Glomerular endothelial cell (primary cell): ENCODE results near the gene EIF5A2. TPM values are rescaled to one million over a fixed set of nuclear protein-coding genes. Genes with fewer than 3 reads are reported as not detected.
"Not testable (repeated sequence)": the region's sequence is repeated elsewhere in the genome, so short reads cannot be mapped to it uniquely, and the experiment has no call there.

Experiments used
- DNase-seq: peaks from one replicate; pipeline ENCODE4 v3.0.0-alpha.2; 2011; ENCODE audit warnings: low read depth, low spot score; ENCODE audit errors: extremely low read depth
- total RNA-seq: library from RNA; depleted of rRNA; stranded (reverse); fragments of >200 nt; gene quantifications from 2 replicates; pipeline ENCODE4 v1.2.3, GENCODE V29; 2015

EIF5A2 gene
- total RNA-seq, 1 donor from 2014 or later, result 7.6 TPM

GRCh38 chr3:170897199-170897598 is 11.2 kb downstream of the EIF5A2 start:
- not testable (repeated sequence) for DNase-seq

DNA sequence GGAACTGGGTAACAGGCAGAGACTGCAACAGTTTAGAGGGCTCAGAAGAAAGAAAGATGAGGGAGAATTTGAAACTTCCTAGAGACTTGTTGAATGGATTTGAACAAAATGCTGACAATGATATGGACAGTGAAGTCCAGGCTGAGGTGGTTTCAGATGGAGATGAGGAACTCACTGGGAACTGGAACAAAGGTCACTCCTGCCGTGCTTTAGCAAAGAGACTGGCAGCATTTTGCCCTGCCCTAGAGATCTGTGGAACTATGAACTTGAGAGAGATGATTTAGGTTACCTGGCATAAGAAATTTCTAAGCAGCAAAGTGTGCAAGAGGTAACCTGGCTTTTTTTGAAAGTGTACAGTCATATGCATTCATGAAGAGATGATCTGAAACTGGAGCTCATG is 11.7 kb downstream of the EIF5A2 start:
- no peak for DNase-seq

DNA sequence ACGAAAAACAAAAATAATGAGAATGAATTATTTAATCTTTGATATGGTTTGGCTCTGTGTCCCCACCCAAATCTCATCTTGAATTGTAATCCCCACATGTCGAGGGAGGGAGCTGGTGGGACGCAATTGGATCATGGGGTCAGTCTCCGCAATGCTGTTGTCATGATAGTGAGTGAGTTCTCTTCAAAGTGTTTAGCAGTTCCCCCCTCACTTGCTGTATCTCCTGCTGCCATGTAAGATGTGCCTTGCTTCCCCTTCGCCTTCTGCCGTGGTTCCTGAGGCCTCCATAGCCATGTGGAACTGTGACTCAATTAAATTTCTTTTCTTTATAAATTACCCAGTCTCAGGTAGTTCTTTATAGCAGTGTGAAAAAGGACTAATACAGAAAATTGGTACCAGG is 12.1 kb downstream of the EIF5A2 start:
- DNase-seq, result not testable (repeated sequence)

DNA sequence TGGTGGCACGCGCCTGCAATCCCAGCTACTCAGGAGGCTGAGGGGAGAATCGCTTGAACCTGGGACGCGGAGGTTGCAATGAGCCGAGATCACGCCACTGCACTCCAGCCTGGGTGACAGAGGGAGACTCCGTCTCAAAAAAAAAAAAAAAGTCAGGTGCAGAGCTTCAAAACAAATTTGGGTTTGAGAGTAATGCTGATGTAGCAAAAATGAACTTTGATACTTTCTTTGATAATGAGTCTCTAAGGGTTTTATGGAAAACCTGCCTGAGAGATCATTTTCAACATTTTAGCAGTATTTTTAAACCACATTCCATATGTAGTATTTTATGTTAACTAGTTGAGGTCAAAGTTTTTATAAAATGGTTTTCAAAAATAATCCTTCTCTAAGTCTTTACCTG is 14.5 kb downstream of the EIF5A2 start:
- DNase-seq, result no peak

DNA sequence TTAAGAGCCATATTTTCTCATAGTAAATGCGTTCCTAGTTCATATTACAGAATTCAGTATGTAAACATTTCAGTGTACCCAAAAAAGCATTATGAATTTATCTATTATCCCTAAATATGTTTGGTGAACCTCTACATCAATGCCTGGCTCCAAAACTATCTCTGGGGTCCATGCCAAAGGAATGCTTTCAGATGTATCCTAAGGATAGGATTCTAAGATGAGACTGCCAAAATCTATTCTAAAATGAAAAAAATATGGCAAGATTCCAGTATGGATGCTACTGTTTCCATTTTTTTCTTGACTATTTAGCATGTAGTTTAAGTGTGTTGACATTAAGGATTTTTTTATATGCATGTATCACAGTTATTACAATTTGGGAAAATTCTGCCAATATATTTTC is 18.8 kb downstream of the EIF5A2 start:
- no peak for DNase-seq

DNA sequence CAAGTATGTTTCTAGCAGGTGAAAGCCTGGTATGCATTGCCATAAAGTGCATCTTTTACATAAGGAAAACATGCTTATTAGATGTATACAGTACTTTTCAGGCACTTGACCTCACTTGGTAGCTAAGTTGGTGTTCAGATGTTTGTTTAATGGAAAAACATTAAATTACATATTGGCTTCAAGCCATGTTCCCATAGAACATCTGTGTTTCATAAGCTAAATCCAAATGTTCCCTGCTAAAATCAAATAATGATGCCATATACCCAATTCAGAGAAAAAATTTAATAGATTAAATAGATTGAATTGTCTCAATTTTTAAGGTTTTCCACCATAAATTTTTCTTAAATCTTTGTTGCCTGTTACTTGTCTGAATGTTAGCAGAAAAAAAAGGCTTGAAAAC is 19.3 kb downstream of the EIF5A2 start:
- DNase-seq, result no peak

DNA sequence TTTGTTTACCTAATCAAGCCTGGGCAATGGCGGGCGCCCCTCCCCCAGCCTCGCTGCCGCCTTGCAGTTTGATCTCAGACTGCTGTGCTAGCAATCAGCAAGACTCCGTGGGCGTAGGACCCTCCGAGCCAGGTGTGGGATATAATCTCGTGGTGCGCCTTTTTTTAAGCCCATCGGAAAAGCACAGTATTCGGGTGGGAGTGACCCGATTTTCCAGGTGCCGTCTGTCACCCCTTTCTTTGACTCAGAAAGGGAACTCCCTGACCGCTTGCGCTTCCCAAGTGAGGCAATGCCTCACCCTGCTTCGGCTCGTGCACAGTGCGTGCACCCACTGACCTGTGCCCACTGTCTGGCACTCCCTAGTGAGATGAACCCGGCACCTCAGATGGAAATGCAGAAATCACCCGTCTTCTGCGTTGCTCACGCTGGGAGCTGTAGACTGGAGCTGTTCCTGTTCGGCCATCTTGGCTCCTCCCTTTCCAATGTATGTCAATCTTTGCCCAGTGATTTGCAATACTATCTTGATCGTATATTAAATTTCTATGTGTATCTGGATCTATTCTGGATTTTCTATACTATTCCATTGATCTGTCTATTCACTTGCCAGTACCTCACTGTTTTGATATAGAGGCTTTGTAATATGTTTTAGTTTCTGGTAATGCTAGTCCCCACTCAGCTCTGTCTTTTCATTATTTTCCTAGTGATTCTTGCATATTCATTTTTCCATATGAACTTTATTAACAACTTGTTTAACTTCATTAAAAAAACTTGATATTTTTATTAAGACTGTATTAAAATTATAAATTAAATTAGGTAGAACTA is 24.1 kb downstream of the EIF5A2 start:
- DNase-seq, result not testable (repeated sequence)

GRCh38 chr3:170878688-170879087 is 29.7 kb downstream of the EIF5A2 start:
- DNase-seq, result not testable (repeated sequence)

DNA sequence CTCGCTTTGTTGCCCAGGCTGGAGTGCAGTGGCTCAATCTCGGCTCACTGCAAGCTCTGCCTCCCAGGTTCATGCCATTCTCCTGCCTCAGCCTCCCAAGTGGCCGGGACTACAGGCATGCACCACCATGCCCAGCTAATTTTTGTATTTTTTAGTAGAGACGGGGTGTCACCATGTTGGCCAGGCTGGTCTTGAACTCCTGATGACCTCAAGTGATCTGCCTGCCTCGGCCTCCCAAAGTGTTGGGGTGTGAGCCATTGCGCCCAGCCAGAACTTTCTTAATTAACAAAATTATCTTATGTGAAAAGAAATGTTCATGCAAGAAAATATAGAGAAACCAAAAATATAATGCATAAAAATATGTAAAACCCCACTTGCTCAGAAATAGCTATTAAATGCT is 31.1 kb downstream of the EIF5A2 start:
- DNase-seq, result not testable (repeated sequence)

DNA sequence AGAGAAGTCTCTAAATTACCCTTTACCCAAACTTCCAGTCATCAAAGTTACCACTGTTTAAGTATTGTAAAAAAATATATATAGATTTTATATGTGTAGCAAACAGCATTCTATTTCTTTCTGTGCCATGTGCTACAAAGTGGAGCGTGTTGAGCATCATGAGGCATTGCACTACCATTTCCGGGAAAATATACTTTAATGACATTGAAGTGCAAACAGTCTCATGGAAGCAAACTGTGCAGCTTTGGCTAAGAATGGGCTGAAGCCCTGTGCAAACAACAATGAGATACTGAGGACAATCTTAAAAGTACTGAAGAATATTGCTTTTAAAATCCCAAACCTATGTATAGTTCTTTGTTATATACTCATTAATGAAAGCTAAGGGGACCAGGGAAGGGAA is 31.9 kb downstream of the EIF5A2 start:
- DNase-seq, result no peak

GRCh38 chr3:170869645-170870593 is 38.5 kb downstream of the EIF5A2 start, which contains the start of gene RPL22L1:
Gene RPL22L1, minus strand, starts transcription at chr3:170870195. Its CDS starts 28 bp downstream, at chr3:170870167.
- DNase-seq, result peak; percentile 80

- DNase-seq, result no peak
Measured at GRCh38 chr3:170869239-170869590, 39.2 kb downstream of the EIF5A2 start.

GRCh38 chr3:170868577-170869238 is 39.7 kb downstream of the EIF5A2 start:
- DNase-seq, result no peak

GRCh38 chr3:170867143-170867937 is 41.1 kb downstream of the EIF5A2 start:
- DNase-seq, result no peak

DNA sequence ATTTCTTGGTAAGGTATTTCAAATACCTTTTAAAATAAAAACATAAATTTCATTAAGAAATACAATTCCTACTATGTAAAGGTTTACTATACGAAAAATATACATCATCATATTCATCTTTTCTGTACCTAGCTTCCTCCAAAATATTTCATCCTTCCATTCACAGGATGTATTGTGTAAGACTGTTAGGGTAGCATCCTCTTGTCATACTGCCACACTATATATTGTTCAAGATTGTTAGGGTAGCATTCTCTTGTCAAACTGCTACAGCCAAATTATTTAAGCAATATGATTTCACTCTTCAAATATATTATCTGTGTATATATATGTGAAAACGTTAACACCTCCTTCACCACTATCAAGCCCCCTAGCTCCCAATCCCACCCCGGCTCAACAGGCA is 41.9 kb downstream of the EIF5A2 start:
- DNase-seq, result no peak

DNA sequence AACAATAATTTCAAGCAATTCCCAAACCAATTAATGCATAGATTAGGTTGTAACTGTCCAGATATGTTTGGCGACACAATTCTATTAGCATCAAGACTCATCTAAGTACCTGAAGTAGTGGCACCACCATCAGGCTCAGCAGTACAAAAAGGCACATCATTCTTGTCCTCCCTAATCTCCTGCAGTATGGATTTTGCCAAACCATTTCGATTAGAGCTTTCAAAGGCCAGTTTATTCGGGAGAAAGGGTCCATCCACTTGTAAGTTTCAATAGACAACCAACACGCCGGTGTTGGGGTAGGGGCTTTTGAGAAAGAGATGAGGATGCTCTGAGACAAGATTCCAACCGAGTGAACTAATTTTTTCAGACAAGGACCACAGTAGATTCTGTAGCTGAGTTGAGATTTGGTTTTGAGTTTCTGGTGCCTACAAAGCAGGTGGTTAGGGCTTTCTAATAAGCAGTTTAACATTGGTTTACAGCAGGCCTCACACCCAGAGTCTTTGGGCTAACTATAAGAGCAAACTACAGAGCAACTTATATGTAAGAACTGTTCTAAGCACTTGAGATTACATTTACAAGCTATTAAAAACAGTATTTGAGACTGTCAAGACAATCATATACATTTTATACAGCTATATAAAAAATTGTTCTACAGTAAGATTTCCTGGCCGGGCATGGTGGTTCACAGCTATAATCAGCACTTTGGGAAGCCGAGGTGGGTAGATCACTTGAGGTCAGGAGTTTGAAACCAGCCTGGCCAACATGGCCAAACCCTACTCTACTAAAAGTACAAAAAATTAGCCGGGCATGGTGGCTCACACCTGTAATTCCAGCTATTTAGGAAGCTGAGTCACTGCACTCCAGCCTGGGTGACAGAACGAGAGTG is 43.0 kb downstream of the EIF5A2 start:
- no peak for DNase-seq

GRCh38 chr3:170864525-170865208 is 43.8 kb downstream of the EIF5A2 start:
- DNase-seq, result no peak

DNA sequence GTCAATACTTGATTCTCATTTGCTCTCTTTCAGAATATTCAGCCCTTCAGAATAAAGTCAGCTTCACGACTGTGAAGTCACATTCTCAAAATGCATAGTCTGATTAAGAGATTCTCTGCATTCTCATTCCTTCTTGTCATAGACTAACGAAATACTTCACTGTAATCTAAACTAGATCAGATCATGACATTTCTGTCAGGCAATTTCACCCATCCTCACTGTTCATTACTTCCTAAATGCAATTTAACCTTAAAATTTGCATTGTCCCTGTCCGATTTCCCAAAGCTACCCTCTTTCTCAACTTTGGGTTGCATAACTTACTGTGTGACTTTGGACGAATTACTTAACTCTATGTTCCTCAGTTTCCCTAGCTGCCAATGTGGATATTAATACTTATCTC is 44.6 kb downstream of the EIF5A2 start:
- DNase-seq, result no peak
